ENCODE measurements around the gene PLD2. TPM values are rescaled to one million over a fixed set of nuclear protein-coding genes. Genes with fewer than 3 reads are reported as not detected.

PLD2 gene, protein sequence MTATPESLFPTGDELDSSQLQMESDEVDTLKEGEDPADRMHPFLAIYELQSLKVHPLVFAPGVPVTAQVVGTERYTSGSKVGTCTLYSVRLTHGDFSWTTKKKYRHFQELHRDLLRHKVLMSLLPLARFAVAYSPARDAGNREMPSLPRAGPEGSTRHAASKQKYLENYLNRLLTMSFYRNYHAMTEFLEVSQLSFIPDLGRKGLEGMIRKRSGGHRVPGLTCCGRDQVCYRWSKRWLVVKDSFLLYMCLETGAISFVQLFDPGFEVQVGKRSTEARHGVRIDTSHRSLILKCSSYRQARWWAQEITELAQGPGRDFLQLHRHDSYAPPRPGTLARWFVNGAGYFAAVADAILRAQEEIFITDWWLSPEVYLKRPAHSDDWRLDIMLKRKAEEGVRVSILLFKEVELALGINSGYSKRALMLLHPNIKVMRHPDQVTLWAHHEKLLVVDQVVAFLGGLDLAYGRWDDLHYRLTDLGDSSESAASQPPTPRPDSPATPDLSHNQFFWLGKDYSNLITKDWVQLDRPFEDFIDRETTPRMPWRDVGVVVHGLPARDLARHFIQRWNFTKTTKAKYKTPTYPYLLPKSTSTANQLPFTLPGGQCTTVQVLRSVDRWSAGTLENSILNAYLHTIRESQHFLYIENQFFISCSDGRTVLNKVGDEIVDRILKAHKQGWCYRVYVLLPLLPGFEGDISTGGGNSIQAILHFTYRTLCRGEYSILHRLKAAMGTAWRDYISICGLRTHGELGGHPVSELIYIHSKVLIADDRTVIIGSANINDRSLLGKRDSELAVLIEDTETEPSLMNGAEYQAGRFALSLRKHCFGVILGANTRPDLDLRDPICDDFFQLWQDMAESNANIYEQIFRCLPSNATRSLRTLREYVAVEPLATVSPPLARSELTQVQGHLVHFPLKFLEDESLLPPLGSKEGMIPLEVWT
- total RNA-seq, result 10 to 100 TPM; 11.7 to 26.1 (median 17.9) TPM
- 10 to 100 TPM; 24.5 to 25.8 TPM for polyA plus RNA-seq

- H3K9me3 ChIP-seq, result no peaks in the 10 kb centered on the region
- ATAC-seq, result peak; percentile 99
- H3K4me3 ChIP-seq, result peak within 1 kb of the TSS; percentile 58 to 78 (median 73)
- 0 to 1% methylated on average over 49 to 106 of the region's 106 CpGs for WGBS, 2 donors
- H3K4me1 ChIP-seq, result peaks cover 0 to 12% (median 6%) of the 10 kb centered on the region in 3 donors
- peak; percentile 85 to 94 (median 88) for DNase-seq
- H3K27me3 ChIP-seq, result no peaks in the 10 kb centered on the region
- intact Hi-C loops (cut with DNase I), result no loop called here
- FAIRE-seq, result no peak
- H3K27ac ChIP-seq, result peak within 1 kb of the TSS in 3 of 4 donors; percentile 41 to 50 (median 49)
- no peak for TF ChIP-seq CTCF (IDR thresholded peaks at IDR 0.05)
- H3K36me3 ChIP-seq, result no peaks in the 10 kb centered on the region
Observed at GRCh38 chr17:4806777-4807604, at the start of gene PLD2. Gene PLD2 (plus strand): TSS chr17:4807152. CDS start chr17:4807773, 621 bp downstream.

DNA sequence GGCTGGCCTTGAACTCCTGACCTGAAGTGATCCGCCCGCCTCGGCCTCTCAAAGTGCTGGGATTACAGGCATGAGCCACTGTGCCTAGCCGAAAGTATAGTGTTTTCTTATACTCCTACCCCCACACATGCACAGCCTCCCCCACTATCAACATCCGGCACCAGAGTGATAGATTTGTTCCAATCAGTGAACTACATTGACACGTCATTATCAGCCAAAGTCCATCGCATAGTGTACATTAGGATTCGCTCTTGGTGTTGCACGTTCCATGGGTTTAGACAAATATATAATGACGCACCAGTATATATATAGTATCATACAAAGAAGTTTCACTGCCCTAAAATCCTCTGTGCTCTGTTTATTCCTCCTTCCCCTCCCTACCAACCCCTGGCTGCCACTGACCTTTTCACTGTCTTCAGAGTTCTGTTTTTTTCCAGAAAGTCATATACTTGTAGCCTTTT is 47.1 kb upstream of the PLD2 start:
- H3K4me3 ChIP-seq, result no peak overlapping the region
- WGBS, 2 donors, result 37 to 57% methylated on average over 10 of the region's 10 CpGs
- peak in 2 of 4 donors; percentile 71 for ATAC-seq
- H3K27me3 ChIP-seq, result no peaks in the 10 kb centered on the region
- H3K4me1 ChIP-seq, result no peaks in the 10 kb centered on the region
- intact Hi-C loops (cut with DNase I), result no loop called here
- no peaks in the 10 kb centered on the region for H3K36me3 ChIP-seq
- DNase-seq, result no peak
- no peak for FAIRE-seq
- no peaks in the 10 kb centered on the region for H3K9me3 ChIP-seq
- TF ChIP-seq CTCF (IDR thresholded peaks at IDR 0.05), result no peak
- no peak overlapping the region for H3K27ac ChIP-seq

DNA sequence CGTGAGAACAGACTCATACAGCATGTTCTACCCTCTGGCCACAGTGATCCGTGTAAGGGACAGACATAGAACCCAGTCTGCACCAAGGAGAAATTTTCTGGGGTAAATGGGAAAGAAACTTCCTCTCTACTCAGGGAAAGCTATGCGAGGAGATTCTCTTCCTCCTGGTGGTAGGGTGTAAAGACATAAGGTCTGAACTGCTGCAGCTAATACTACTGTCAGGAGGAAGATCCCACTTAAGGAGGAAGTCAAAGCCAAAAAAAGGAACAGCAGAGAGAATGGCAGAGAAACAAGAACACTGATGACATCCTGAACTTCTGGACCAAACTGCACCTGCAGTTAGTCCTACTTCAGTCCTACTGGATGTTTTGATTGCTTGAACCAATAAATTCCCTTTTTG is 42.4 kb upstream of the PLD2 start:
- TF ChIP-seq CTCF (IDR thresholded peaks at IDR 0.05), result no peak
- Histone ChIP-seq H3K4me1 (no peaks in the 10 kb centered on the region), H3K27me3 (no peaks in the 10 kb centered on the region), H3K9me3 (no peaks in the 10 kb centered on the region), H3K27ac (peak overlapping the region in 1 of 4 donors; percentile 15), H3K36me3 (no peaks in the 10 kb centered on the region), H3K4me3 (no peak overlapping the region)
- peak in 1 of 4 donors; percentile 72 for ATAC-seq
- intact Hi-C loops (cut with DNase I), result no loop called here
- no peak for DNase-seq
- 61 to 75% methylated on average over 3 of the region's 3 CpGs for WGBS, 2 donors
- no peak for FAIRE-seq

GRCh38 chr17:4766201-4766600 is 40.8 kb upstream of the PLD2 start:
- no peak for DNase-seq
- peak overlapping the region in 2 of 4 donors; percentile 55 to 59 for H3K27ac ChIP-seq
- peak in 2 of 4 donors; percentile 56 to 57 for ATAC-seq

More at GRCh38 chr17:4766201-4766600, 40.8 kb upstream of the PLD2 start:
- Histone ChIP-seq H3K36me3 (no peaks in the 10 kb centered on the region), H3K4me3 (no peak overlapping the region), H3K4me1 (no peaks in the 10 kb centered on the region), H3K9me3 (no peaks in the 10 kb centered on the region), H3K27me3 (no peaks in the 10 kb centered on the region)
- no peak for TF ChIP-seq CTCF (IDR thresholded peaks at IDR 0.05)
- 85 to 88% methylated on average over 3 of the region's 3 CpGs for WGBS, 2 donors
- FAIRE-seq, result no peak
- intact Hi-C loops (cut with DNase I), result no loop called here

Data from pancreas (tissue), 10 donors.